Measurements from ENCODE around the gene PKDREJ. TPM values are rescaled to one million over a fixed set of nuclear protein-coding genes. Genes with fewer than 3 reads are reported as not detected.

The PKDREJ gene
- total and polyA plus RNA-seq, 4 donors: 0.02 to 0.06 (median 0.03) TPM

- peaks cover 0 to 13% (median 0%) of the 10 kb centered on the region in 5 donors for H3K4me1 ChIP-seq (ENCODE audit: control insufficient read depth in 5 of 5, insufficient read depth in 5 of 5, low read length in 5 of 5)
- WGBS, 2 donors: 28 to 51% methylated on average over 24 of the region's 24 CpGs
- peak in 1 of 3 donors; percentile 43 for DNase-seq
- peak; percentile 60 for ATAC-seq (ENCODE audit: insufficient read depth, low FRiP score)
- H3K4me3 ChIP-seq: peak overlapping the region; percentile 5
- peaks cover 0 to 4% (median 0%) of the 10 kb centered on the region in 4 donors for H3K9me3 ChIP-seq (ENCODE audit: control insufficient read depth in 4 of 4, insufficient read depth in 3 of 4, low read length in 3 of 4)
- no peak overlapping the region for H3K9ac ChIP-seq (ENCODE audit: insufficient read depth in 1 of 2, low read length in 2 of 2)
- H3K36me3 ChIP-seq (ENCODE audit: control insufficient read depth in 4 of 4, insufficient read depth in 4 of 4, low read length in 4 of 4): peaks cover 15 to 51% (median 19%) of the 10 kb centered on the region in 4 donors
- TF ChIP-seq CTCF (IDR thresholded peaks at IDR 0.05; ENCODE audit: control extremely low read depth, extremely low read depth): no peak
- peak overlapping the region; percentile 15 to 72 for H3K27ac ChIP-seq (ENCODE audit: low read depth in 1 of 2, low read length in 1 of 2)
- H3K27me3 ChIP-seq (ENCODE audit: control insufficient read depth in 3 of 3, insufficient read depth in 3 of 3, low read length in 2 of 3): no peaks in the 10 kb centered on the region
These were observed 25.0 kb upstream of the PKDREJ start for GRCh38 chr22:46287873-46288751.

GRCh38 chr22:46286941-46287872, 24.1 kb upstream of the PKDREJ start:
- peak overlapping the region; percentile 5 for H3K4me3 ChIP-seq
- WGBS, 2 donors: 85 to 95% methylated on average over 15 of the region's 15 CpGs
- peak overlapping the region in 1 of 2 donors; percentile 72 for H3K27ac ChIP-seq (ENCODE audit: low read depth in 1 of 2, low read length in 1 of 2)
- H3K9me3 ChIP-seq (ENCODE audit: control insufficient read depth in 4 of 4, insufficient read depth in 3 of 4, low read length in 3 of 4): peaks cover 0 to 2% (median 0%) of the 10 kb centered on the region in 4 donors
- peaks cover 12 to 50% (median 16%) of the 10 kb centered on the region in 4 donors for H3K36me3 ChIP-seq (ENCODE audit: control insufficient read depth in 4 of 4, insufficient read depth in 4 of 4, low read length in 4 of 4)
- H3K27me3 ChIP-seq (ENCODE audit: control insufficient read depth in 3 of 3, insufficient read depth in 3 of 3, low read length in 2 of 3): no peaks in the 10 kb centered on the region
- no peak for TF ChIP-seq CTCF (IDR thresholded peaks at IDR 0.05; ENCODE audit: control extremely low read depth, extremely low read depth)
- H3K4me1 ChIP-seq (ENCODE audit: control insufficient read depth in 5 of 5, insufficient read depth in 5 of 5, low read length in 5 of 5): peaks cover 0 to 13% (median 0%) of the 10 kb centered on the region in 5 donors
- ATAC-seq (ENCODE audit: insufficient read depth, low FRiP score) (no peak), DNase-seq (no peak)
- H3K9ac ChIP-seq (ENCODE audit: insufficient read depth in 1 of 2, low read length in 2 of 2): no peak overlapping the region

- no peak for DNase-seq
- 95% methylated on average over 3 of the region's 3 CpGs for WGBS, 2 donors
- no peak overlapping the region for H3K4me3 ChIP-seq
- no peak overlapping the region for H3K27ac ChIP-seq (ENCODE audit: low read depth in 1 of 2, low read length in 1 of 2)
- H3K27me3 ChIP-seq (ENCODE audit: control insufficient read depth in 3 of 3, insufficient read depth in 3 of 3, low read length in 2 of 3): no peaks in the 10 kb centered on the region
- H3K9me3 ChIP-seq (ENCODE audit: control insufficient read depth in 4 of 4, insufficient read depth in 3 of 4, low read length in 3 of 4): no peaks in the 10 kb centered on the region
- no peak for ATAC-seq (ENCODE audit: insufficient read depth, low FRiP score)
- peaks cover 0 to 13% (median 0%) of the 10 kb centered on the region in 5 donors for H3K4me1 ChIP-seq (ENCODE audit: control insufficient read depth in 5 of 5, insufficient read depth in 5 of 5, low read length in 5 of 5)
- no peak overlapping the region for H3K9ac ChIP-seq (ENCODE audit: insufficient read depth in 1 of 2, low read length in 2 of 2)
- TF ChIP-seq CTCF (IDR thresholded peaks at IDR 0.05; ENCODE audit: control extremely low read depth, extremely low read depth): no peak
- H3K36me3 ChIP-seq (ENCODE audit: control insufficient read depth in 4 of 4, insufficient read depth in 4 of 4, low read length in 4 of 4): peaks cover 11 to 55% (median 17%) of the 10 kb centered on the region in 4 donors
These were observed 22.9 kb upstream of the PKDREJ start for GRCh38 chr22:46286006-46286405.

Measured in lung (tissue), 12 donors.